ENCODE measurements around the gene THAP2.

THAP2 gene

DNA sequence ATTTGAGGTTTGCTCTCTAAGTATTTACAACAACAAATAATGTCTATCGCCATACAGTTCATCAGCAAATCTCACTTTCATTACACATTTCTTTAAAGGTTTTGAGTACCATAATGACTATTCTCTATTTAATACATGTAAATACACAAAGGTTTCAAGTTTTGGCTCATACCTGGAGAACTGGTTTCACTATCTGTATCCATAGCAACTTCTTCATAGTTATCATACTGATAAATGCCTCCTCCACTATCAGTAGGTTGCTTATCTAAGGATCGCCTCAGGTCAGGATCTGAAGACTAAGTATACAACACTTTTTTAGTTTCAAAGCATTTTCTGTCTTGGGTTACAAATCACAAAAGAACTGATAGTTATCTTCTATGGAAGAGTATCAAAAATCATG lies 21.8 kb upstream of the THAP2 start:
- CTCF ChIA-PET, result interaction anchor here (1.2 kb wide), 1 partner anchor 105 kb away, joined by 7 read pairs; no protein-coding TSS in a partner anchor
- POLR2A ChIA-PET, result no interaction called here

DNA sequence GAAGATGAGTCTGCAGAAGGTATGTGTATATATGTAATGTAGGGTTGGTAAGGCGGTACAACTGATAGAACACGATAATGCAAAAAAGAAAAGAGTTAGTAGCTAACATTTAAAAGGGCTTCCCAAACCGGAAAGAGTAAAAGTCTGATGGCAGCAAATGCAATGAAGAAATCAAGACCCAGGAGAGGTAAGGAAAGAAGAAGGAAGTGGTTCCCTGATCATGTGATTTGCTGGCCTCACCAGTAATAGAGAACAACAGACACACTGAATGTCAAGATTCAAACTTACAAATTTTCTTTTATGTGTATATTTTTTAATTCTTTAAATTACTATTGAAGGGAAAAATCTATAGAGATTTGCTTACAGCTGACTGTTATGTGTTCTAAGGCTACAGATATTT lies 18.8 kb upstream of the THAP2 start:
- POLR2A ChIA-PET, result no interaction called here
- H3K4me3 ChIP-seq (ENCODE audit: low read depth, low read length), result no peak overlapping the region
- DNase-seq (ENCODE audit: low read depth, low spot score), result no peak
- CTCF ChIA-PET, result interaction anchor here (0.6 to 5.6 kb wide), 6 partner anchors 9 to 1100 kb away, joined by 3 to 37 read pairs (median 4); no protein-coding TSS in a partner anchor
- TF ChIP-seq CTCF (IDR thresholded peaks at IDR 0.05; ENCODE audit: insufficient read depth, low read length, missing control alignments), result no peak

More for the DNA sequence above, 21.8 kb upstream of the THAP2 start:
- TF ChIP-seq CTCF (IDR thresholded peaks at IDR 0.05; ENCODE audit: insufficient read depth, low read length, missing control alignments), result no peak
- no peak for DNase-seq (ENCODE audit: low read depth, low spot score)
- H3K4me3 ChIP-seq (ENCODE audit: low read depth, low read length), result no peak overlapping the region

DNA sequence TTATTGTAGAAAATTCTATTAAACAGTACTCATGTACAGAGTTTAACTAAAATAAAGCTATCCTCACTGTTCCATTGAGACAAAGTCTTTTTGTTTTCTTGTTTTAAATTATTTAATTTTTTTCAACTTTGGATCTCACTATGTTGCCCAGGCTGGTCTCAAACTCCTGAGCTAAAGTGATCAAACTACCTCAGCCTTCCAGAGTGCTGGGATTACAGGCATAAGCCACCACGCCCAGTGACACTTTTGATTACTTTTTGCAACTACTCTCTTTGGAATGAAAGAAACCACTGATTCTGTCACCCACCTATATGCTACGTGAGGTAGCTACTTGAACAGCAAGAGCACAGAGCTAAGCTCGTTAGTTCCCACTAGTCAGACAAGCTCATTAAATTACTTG lies 17.6 kb upstream of the THAP2 start:
- no peak for TF ChIP-seq CTCF (IDR thresholded peaks at IDR 0.05; ENCODE audit: insufficient read depth, low read length, missing control alignments)
- ChIA-PET POLR2A (interaction anchor here (0.7 kb wide), 1 partner anchor 17 kb away, joined by 3 read pairs; the partner anchor contains the start of gene ZFC3H1), CTCF (interaction anchor here (1.2 to 5.6 kb wide), 5 partner anchors 8 to 100 kb away, joined by 4 to 37 read pairs (median 5); no protein-coding TSS in a partner anchor)
- H3K4me3 ChIP-seq (ENCODE audit: low read depth, low read length), result no peak overlapping the region
- DNase-seq (ENCODE audit: low read depth, low spot score), result no peak

- CTCF ChIA-PET, result interaction anchor here (0.7 to 5.6 kb wide), 3 partner anchors 9 to 99 kb away, joined by 3 to 34 read pairs (median 3); no protein-coding TSS in a partner anchor
- TF ChIP-seq CTCF (IDR thresholded peaks at IDR 0.05; ENCODE audit: insufficient read depth, low read length, missing control alignments), result no peak
- POLR2A ChIA-PET, result no interaction called here
- H3K4me3 ChIP-seq (ENCODE audit: low read depth, low read length), result no peak overlapping the region
- DNase-seq (ENCODE audit: low read depth, low spot score), result no peak
Measured at GRCh38 chr12:71648537-71648936, 15.6 kb upstream of the THAP2 start.

DNA sequence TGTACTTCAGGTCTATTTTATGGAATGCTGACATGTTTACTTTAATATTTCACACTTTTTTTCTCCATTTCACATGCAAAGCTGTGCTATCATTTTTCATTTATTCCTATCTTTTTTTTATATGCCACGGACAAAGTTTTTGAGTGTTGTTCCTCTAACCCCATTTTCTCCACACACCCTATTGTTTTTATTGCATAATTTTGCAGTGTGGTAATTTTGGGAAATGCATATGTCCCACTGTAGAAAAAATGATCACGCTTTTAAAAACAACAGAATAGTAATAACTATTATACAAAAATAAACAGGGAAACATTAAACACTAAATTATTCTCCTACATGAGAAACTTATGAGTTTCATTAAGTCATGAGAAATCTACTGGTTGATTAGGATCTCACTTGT lies 14.7 kb upstream of the THAP2 start:
- POLR2A ChIA-PET, result no interaction called here
- H3K4me3 ChIP-seq (ENCODE audit: low read depth, low read length), result no peak overlapping the region
- CTCF ChIA-PET, result interaction anchor here (5.6 kb wide), 1 partner anchor 13 kb away, joined by 34 read pairs; no protein-coding TSS in a partner anchor
- DNase-seq (ENCODE audit: low read depth, low spot score), result no peak
- TF ChIP-seq CTCF (IDR thresholded peaks at IDR 0.05; ENCODE audit: insufficient read depth, low read length, missing control alignments), result no peak

- CTCF ChIA-PET, result interaction anchor here (3.8 kb wide), 1 partner anchor 94 kb away, joined by 16 read pairs; no protein-coding TSS in a partner anchor
- POLR2A ChIA-PET, result no interaction called here
Measured at GRCh38 chr12:71652656-71653055, 11.4 kb upstream of the THAP2 start.

More at GRCh38 chr12:71652656-71653055, 11.4 kb upstream of the THAP2 start:
- TF ChIP-seq CTCF (IDR thresholded peaks at IDR 0.05; ENCODE audit: insufficient read depth, low read length, missing control alignments), result no peak
- no peak overlapping the region for H3K4me3 ChIP-seq (ENCODE audit: low read depth, low read length)
- no peak for DNase-seq (ENCODE audit: low read depth, low spot score)
